NCI-H187 (cell line): Measurements from ENCODE around the gene TBC1D10A.
A peak's percentile ranks its signal among the peaks of the same experiment; 100 is the strongest.

ENCODE experiments used
- DNase-seq, 2 experiments: peaks; one replicate each; lab custom pipeline; 2025; lab: John Stamatoyannopoulos, UW

Gene TBC1D10A

DNA sequence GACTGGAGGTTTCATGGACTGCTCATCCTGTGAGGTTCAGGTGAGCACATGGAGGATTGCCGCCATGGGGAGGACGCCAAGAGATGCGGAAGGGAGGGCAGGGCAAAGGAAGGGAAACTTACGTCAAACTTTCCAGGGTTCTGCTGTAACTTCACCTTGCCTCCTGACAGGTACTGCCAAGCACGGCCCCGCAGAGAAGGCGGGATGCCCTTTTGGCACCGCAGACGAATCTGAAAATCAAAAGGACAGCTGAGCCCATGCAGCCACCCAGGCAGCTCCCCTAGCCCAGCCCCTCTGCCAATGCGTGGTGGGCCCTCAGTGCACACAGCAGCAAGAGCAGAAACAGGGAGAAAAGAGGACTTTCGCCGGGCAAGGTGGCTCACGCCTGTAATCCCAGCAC is 27.4 kb downstream of the TBC1D10A start:
- DNase-seq = no peak

DNA sequence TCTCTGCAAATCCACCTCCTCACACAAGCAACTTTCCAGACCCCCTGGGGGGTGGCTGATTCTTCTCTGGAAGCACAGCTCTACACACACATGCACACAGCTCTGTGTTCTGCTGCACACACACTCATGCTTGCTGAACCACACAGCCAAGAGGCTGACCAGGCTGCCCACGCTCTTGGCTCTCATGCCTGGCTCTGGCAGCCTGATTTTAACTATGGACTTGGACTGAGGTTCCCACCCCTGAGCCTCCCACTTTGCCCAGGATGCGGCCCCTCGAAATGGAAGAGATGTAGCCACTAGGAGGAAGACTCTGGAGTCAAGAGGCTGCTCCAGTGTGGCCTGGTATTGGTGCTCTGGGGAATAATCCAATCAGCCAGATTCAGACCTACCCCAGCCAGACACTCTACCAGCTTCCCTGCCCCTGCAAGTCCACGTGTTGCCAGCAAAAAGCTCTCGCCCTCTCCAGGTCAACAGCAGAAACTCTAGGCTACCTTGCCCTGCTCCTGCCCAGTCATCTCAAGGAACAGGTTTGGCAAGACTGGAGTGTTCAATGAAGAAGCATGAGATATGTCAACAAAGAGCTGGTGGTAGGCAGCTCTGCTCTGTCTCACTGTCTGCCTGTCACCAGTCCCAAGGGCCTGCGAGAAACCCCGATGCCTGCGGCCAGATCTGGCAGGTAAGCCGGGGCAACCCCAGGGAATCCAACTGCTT is 28.6 kb downstream of the TBC1D10A start:
- DNase-seq = no peak

DNA sequence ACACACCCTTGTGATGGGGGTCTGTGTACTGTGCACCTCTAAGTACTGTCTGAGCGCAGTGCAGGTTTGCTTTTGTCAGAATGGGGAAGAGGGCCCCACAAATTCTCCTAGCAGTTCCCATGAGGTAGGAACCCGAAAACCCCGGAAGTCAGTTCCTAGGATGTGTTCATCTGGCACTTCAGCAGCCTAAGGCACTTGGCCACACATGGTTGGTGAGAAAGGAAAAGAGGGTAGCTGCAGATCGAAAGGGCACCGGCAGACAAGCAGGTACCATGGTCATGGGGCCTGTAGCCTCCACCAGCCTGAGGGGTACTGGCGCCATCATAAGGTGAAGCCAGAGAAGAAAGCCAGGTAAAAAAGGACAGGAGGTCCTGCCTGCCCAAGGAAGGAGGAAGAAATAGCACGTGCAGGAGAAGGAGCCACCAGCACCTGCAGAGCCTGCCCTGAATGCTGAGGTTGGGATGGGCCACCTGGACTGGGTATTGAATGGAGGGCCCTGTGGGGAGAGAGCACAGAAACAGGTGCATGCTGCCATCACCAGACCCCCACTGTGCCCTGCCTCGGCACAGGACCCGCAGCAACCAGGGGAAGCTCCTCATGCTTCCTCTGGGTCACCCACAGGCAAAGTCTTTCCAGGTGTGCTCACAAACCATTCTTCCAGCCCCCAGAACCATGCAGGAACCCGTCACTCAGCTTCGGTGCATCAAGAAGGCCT is 29.3 kb downstream of the TBC1D10A start:
- no peak for DNase-seq

DNA sequence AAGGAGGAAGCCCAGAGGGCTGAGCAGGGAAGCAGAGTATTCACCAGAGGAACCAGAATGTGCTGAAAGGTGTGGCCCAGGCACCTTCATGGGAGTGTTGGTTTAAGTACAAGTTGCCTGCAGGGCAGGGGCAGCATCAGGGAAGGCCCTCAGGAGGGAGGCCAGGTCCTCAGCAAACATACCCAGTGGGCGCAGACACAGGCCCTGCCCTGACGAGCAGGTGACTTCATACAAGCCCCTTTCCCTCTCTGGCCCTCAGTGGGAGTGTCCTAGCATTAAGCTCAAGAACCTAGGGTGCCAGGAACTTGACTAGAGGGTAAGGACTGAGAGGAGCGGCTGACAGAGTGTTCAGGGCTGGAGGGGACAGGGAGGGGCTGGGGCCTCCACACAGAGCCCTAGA is 29.9 kb downstream of the TBC1D10A start:
- no peak for DNase-seq

DNA sequence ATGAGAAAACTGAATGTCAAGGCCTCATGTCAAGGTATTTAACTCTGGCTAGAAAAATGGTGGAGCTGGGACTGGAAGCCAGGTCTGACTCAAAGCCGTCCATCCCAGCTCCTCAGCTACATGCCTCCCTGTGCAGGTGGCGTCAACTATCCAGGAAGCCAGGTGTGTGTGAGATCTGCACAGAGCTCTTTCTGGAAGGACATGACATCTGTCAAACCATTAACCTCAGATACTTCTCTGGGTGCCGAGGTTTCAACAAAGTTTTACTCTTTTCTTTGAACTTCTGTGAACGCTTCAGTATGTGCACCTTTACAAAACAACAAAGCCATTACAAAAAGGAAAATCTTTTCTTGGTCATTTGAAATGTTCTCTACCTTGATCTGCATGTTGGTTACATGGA is 30.4 kb downstream of the TBC1D10A start:
- no peak for DNase-seq

DNA sequence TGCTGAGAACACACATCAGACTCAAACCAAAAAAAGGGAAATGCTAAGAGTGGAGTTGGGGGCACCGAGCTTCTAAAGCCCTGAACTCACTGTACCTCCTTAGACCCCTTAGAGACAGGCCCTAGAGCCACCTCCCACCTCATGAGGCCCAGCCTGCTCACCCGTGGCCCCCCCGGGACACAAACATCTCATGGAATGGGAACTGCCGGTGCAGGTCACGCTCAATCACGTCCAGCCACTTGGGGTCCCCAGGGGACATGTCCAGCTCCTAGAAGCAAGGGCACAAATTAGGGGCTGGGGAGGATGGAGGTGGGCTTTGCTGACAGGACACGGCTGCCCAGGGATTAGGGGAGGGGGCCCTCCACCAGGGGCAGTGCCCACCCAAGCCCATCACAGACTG is 31.2 kb downstream of the TBC1D10A start:
- no peak for DNase-seq

DNA sequence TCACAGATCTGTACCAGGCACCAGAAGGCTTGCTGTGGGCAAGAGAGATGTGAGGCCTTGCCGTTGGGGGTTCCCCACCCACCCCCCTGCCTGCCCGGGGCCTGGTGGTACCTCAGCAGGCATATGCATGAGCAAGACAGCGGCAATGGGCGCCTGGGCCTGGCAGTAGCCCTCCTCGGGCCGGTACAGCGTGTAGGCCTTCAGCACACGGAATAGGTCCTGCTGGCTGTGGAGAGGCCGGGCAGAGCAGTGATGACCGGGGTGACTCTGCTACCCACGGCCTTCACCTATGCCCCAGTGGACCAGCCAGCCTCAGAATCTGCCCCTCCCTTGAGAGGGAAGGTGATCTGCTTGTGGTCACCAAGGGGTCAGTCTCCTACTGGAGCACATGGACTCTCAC is 31.9 kb downstream of the TBC1D10A start:
- DNase-seq = no peak

DNA sequence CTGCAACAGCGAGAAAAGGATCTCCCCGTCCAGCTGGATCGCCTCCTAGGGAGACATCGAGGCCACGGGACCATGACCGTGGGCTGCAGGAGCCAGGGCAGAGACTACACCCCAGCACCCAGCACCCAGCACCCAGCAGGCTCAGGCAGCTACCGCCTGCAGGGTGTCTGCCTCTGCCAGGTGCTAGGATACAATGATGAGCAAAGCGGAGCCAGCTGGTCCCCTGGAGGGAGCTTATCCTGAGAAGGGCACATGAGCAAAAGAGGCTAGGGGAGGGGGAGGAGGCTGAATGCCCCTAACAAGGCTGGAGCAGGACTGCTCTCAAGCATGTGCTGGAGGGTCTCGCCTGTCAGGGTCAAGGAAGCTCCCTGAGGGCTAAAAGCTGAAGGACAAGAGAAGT is 32.7 kb downstream of the TBC1D10A start:
- DNase-seq = no peak

DNA sequence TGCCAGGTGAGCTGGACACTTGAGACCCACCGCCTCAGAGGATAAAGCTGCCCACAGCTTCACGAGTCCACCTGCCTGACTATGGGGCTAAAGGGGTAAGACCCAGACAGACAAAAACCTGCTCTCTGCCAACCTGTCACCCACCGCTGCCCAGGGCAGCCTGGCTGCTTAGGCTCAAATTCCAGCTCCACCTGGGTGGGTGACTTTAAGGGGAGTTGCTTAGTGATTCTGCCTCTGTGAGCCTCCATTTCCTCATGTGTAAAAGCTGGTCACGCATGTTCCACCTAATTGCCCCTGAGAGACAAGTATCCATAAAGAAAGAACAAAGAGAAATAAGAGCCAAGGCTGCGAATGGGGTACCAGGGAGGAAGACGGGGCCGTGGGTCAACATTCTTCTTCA is 33.7 kb downstream of the TBC1D10A start:
- DNase-seq = no peak

DNA sequence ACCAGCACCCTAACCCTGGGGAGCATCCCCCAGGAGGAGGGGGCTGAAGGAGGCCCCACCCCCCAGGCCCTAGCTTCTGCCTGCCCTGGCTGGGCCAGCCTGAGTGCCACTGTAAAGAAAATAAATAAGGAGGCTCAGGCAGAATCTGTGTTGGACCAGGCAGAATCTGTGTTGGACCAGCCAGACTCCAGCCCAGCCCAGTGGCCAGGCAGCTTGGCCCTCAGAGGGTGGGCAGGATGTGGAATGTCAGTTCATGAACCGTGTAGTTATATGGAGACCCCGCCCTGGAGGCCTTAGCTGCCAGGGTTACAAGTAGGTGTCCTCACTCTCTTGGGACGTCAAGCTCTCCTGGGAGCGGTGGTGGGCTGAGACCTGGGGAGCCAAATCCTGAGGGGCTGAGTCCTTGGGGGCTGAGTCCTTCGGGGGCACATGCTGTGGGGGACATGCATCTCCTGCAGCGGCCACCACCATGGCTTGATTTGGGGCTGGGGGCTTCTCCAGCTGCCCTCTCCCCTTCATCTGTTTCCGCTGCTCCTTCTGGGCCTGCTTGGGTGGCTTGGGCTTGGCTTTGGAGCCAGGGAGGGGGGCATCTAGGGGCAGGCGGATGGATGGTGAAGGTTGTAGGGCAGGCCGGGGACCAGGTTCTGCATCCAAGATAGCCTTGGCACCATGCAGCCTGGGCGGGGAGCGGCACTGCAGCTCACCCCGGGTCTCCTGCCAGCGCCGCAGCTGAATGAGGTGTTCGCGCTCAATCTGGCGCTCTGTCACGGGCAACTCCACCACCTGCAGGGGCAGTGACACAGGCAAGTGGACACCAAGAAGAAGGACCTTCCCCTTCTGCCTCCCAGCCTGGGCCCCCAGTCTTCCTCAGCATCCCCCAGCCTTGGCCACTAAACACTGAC is 34.4 kb downstream of the TBC1D10A start:
- no peak for DNase-seq

DNA sequence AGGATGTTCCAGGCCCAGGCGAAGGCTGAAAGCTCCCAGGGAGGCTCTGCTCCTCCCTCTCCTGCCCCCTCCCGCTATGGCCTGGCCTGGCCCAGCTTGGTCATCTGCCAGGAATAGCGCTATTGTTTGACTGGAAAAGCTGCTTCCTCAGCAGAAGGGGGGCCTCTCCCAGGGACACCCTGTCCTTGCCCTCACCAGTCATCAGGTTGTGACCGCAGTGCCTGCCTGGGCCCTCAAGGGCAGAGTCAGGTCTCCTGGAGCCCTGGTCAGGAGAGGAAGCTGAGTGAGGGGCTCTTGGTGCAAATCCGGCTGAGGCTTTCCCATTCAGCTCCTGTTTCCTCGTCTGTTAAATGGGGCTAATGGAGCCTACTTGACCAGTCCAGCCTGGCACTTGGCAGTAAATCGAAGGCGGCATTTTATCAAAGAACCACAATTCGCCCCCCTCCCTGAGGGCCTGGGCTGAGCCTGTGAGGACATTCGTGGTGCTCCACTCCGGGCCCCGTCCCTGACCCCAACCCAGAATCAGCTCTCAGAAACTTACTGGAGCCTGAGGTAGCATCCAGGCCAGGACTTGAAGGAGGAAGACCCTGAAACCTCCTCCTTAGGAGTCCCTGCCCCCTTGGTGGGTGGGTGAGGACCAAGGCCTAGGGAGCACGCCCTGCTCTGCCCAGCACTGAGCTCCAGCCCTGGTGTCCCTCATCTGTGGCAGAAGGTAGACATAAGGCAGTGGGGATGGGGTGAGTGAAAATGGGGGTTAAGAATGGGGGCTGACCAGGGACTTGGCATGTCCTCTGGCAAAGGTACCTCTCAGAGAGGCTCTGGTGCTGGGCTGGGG is 35.5 kb downstream of the TBC1D10A start:
- DNase-seq = no peak

DNA sequence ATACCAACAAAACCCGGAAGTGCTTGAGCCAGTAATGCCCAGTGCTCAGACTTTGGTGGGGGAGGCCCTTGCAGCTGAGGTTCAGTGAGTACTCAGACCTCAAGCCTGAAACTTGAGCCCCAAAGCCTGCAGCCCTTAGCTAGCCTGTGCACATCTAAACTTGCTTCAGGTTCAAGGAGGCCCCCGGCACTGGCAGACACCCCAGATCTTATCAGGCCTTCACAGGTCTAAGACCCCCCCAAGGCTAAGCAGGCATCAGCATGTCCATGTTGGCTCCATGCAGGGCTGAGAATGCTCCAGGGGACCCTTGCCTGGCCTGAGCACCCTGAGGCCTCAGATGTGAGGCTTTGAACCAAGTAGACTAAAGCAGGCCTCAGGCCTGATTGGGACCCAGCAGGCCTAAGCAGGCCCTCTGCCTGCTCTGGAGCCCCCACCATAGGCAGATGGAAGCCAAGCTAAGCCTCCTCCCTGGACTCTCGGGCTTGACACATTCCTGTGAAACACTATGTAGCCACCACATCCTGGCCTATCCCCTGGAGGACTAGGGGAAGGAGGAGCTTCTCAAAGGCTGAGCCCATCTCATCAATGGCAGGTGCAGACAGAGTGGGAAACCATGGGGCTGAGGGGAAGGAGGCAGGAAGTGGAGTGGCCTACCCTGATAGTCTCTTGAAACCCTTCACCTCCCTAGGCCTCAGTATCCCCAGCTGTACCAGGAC is 36.2 kb downstream of the TBC1D10A start:
- no peak for DNase-seq

DNA sequence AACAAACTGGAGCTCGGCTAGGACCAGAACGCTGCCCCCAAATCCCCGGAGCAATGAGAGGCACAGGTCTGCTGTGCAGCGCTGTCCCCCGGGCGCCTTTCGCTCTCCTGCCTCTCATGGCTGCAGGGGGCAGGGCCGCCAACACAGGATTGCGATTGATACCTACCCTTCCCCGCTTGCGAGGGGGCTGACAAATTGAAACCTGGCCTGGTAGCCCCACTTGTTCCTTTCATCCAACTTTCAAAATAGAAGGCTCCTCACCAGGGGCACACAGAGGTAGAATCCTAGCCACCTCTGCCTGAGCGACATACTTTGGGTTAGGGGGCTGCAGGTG is 36.8 kb downstream of the TBC1D10A start:
- DNase-seq = no peak

DNA sequence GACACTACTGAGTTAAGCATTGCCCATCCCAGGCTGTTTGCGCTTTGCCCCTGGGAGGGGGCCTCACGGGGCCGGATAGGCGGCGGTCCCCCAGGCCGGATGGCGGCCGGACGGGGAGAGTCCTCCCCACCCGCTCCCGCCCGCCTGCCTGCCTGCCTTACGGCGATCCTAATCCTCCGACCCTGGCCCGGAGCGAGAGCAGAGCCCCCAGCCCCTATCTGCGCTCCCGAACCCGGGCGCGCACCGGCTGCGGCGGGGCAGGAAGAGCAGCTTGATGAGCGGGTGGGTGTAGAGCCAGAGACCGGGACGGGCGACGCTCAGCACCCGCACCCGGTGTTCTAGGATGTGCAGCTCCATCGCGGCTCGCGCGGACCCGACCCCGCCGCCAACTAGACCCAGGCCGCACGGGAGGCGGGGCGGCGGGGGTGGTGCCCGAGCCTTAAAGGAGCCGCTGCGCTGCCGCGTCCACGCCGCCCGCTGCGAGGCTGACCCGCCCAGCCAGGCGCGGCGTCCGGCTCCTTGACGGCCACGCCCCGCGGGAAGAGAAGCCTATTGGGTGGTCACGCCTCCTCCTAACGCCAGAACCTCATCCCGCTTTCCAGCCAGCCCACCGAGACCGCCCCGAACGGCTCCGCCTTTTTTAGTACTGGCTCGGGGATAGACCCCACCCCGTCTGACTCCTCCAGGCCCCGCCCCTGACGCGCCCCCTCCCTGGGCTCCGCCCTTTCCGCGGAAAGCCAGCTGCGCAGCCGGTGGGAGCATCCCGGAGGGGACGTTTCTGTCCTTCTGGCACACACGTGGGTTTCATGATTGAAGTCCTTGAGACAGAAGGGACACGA is 37.4 kb downstream of the TBC1D10A start, which contains the start of gene CASTOR1:
CASTOR1 (minus strand) TSS at position 365 of the 839 bp plus-strand sequence; CDS start at position 357, 8 bp downstream.
- peak; percentile 52 to 84 for DNase-seq

DNA sequence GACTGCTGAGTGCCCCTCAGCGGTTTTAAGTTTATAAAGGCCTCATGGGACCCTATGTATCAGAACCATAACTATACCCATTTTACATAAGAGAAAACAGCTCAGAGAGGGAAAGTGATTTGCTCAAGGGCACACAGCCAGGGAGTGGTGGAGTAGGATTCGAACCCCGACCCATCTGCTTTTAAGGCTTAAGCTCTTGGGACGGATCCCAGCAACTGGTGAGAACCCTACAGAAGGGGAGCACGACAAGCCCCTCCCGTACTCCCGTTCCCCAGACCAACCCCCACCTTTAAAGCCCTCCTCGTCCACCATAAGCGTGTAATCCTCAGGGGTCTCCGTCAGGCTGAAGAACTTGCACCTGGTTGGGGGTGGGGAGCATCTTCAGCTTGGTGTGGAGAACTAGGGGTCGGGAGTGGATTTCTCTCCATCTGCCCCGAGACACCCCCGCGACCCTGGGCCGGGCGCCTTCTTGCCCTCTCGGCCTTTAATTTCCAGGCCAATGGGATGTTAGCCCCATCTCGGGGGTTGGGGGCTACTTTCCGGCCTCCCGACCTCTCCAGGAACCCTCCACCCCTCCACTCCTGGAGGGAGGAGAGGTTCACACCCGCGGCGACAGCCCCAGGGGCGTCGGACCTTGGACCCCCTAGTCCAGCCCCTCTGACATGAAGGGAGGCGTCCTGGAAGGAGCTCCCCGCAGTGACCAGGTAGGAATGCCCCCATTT is 38.2 kb downstream of the TBC1D10A start:
- no peak for DNase-seq

DNA sequence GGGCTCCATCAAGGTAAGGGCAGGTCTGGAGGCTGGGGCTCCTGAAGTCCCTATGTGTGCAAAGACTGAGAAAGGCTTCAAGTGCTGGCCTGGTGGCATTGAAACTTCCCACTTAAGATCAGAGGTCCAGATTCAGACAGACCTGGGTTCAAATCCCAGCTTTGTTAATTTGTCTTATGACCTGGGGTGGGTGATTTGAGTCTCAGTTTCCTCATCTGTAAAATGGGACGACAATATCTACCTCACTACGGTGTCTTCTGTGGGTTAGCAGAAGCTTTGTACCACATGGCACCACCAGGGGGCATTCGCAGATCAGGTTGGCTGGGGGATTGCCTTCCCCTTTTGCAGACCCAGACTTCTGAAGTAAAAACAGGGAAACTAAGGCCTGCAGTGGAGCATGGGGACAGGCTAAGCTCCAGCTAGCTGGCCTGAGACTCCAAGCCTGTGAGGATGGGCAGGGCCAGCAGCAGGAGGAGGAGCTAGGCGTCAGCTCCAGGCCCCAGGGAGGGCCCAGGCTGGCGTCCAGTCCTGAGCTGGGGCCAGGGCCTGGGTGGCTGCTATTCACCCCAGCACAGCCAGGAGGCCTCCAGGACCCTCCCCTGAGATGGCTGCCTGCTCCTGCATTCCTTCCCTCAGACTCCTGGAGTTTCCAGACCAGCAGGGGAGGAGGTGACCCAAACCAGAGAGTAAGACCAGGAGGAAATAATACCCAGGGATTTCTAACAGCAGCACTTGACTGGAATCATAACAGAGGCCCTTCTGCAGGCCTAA is 38.9 kb downstream of the TBC1D10A start:
- DNase-seq = peak; percentile 14 to 22

DNA sequence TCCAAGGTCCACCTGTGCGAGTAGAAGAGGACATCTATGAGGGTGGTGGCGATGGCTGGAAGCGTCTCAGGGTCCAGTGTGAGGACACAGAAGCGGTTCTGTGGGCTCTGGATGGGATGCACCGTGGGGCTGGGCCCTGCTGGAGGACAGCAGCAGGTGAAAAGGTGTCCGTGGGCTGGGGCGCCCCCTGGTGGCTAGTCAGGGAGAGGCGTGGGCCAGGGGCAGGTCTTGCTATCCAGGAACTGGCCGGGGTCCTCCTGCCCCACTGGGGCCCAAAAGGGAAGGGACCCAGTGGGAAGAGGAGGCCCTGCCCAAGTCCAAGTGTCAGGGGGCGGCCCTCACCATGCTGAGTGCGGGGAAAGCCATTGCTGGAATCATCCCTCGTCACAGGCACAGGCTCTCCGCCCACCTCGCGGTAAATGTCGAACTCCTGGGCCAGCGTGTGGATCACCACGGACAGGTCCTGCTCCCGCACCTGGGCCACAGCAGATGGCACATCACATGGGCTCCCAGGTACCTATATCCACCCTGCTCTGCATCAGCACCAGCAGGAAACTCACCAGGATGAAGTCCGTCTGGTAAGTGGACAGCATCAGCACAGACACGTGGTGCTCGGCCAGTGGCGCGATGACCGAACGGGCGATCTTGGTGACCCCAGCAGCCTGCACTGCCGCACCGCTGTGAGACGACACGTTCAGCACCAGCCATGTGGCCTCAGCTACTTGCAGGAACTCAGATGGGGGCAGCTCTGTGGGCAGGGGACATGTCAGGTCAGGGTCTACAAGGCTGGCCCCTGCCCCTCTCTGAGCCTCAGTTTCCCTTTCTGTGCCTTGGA is 39.7 kb downstream of the TBC1D10A start:
- no peak for DNase-seq

DNA sequence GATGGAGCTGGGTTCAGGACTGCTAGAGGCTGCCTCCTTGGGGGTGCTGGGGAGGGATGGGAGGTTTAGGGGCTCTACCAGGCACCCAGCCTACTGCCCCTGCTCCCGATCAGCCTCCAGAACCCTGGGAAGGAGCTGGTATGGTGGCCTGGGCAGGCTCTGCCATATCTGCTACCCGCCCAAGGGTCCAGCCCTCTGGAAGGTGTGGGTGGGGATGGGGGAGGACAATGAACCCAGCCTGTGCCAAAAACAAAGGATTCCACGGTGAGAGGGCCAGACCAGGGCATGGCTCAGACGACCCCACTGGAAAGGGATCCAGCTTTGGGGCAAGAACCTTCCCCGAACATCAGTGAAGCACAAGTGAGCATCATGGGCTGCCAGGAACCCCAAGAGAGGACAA is 40.4 kb downstream of the TBC1D10A start:
- DNase-seq = no peak
